GM18498 (cell line): Measurements from ENCODE around the gene TRIO.

Source experiments
- ATAC-seq: cut with Tn5 transposase; IDR thresholded peaks from one replicate; pipeline ENCODE4 v1.9.1; 2021; ENCODE audit warnings: mild to moderate bottlenecking, moderate library complexity; ENCODE audit not compliant: unreplicated experiment

TRIO gene

DNA sequence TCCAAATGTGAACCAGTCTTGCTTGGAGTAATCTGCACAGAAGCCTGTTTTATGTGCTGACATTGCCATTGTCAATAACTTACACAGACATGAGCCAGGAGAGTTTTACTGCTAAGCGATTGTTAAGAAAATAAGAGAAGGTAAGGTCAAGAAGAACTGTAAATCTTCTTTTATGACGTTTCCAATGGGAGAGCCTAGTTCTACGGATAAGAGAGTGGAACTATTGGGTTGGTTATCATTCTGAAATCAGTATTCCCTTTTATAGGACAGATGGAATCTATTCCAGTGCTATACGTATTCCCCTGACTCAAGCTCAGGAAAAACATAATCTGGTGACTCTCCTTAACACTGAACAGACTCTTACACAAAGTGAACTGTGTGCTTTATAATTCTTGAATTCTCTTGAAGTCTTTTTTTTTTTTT, 300.5 kb downstream of the TRIO start:
- no peak for ATAC-seq

DNA sequence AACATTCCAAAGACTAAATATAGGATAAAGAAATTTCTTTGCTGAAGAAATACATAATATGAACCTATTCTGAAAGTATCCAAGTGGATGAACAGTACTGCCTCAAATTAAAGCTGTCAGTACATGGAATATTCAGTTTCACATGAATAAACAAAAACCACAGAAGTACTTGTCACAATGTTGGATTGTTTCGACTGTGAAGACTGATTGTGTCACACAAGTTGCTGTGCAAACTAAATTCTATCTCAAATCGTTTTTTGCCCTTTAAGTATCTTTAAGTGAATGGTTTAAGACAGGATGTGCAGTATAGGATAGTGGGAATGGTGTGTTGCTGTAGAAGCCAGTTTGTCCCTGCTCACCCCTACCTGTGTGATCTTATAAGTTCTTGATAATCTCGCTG, 301.0 kb downstream of the TRIO start:
- no peak for ATAC-seq

DNA sequence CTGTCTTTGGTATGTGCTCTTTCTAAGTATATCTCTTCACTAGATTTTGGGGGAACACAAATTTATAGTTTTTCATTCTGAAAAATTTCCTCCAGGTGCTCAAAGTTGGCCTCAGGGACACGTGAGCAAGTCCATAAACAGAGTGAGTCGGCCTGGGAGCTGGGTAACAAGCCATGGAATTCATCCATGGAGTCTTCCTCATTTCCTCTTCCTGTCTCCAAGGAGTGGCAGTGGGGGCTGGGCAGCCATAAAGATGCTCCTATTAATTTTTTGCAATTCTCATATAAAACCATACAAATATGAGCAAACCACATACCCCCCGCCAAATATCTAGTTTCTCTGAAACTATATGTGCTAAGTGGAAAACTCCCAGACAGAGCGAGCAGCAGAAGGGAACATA, 301.9 kb downstream of the TRIO start:
- no peak for ATAC-seq

DNA sequence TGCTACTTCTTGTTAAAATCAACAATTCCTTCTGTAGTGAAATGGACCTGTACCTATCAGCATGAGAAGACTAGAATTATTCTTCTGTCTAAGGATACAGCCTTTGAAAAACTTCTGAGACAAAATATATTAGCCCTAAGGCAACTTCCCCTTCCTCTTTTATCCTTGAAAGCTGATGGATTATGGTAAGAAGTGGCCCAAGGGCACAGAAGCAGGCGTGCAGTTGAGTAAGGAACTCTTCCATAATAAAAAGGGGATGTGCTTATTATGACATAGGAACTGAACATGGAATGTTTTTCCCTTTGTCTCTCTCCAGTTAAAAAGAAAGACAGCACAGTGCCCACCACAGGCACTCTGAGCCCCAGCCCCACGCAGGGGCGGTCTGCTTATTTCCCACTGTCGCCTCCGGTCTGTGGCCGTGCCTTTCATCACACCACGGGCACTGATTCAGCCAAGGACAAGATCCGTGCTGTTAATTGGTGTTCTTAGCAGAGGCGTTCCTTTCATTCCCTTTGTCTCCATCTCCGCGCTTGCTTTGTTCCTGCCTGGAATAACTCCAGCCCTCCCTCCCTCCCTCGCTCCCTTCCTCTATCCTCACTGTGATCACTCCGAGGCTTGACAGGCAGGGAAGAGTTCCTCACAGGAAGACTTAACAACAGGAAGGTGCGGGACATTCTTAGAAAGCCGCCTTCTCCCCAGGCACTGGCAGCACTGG, 302.6 kb downstream of the TRIO start:
- no peak for ATAC-seq

DNA sequence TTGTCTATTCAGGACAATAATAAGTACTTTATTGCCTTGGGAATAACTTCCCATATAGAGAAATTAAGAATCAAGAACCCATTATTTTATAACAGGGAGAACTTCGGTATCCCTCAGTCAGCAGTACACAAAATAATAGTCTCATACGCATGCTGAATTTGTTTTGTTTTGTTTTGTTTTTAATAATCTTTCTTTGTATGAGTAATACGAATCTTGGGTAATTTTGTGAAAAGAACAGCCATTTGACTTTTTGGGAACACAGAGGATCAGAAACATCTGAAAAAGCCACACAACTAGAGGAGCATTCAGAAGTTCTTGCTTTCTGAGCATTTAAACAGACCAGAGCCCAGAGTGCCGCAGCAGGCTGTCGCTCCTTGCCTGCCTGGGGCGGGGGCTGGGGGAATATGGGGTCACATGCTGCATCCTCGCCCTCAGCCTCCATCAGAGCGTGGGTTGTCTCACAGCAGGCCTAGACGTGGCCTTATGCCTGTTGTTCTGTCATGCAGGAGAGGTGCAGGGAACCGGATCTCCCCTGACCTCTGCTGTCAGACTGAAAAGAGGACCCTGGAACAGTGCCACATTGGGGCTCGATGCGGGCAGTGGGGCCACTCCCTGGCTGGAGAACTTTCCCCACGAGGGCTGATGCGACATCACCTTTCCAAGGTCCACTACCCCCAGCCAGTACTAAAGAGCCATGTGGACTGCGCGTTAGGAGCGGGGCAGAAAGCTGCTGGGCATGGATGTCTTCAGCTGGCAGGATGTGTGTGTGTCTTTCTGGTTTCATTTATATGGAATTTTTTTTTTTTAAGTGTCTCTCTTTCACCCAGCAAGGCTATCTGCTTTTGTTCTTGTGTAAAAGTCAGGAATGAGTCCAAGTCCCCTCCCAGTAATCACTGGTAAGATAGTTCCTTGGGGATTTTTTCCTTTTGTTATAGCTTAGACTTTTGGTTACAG, 305.1 kb downstream of the TRIO start:
- no peak for ATAC-seq

DNA sequence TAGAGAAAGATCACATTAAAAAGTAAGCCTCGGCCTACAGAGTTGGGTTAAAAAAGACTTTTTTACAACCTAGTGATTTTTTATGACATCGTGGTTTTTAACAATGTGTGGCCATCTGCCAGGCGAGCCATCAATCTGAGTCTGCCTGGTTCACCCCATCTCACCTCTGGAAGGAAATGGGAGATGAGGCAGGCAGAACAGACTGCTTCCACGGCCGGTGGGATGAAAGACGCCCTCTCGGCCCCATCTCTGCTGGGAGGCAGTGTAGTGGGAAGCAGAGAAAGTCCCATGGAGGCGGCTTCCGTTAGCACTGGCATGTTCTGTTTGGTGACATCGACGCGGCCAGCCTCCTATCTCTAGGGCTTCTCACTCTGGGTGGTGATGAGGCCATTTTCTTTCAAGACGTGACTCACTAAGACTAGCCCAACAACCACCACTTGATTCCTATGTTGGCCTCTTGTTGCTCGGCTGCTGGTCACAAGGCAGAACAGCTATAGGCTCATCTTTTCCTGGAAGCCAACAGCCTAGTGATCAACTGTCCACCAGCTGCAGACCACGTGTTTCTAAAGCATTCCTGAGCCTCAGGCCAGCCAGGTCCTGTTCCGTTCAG, 306.0 kb downstream of the TRIO start:
- no peak for ATAC-seq

DNA sequence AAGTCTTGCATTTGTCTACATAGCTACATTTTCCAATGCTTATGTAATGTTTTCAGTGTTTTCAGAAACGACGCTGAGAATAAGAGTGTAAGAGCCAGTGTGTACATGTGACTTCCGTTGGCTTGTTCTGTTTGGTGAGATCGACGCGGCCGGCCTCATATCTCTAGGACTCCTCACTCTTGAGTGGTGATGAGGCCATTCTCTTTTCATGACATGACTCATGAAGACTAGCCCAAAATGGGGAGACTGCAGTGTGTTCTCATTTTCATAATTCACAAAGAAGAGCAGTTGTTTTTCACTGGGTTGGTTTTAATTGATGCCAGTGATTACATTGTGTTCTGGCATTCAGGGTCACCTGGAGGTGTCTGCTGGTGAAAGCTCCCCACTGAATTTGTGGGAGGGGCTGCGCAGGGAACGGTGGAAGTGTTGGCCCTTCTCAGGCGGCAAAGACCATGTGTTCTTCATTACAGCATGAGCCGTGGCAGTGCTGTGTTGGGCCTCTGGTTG, 306.9 kb downstream of the TRIO start:
- no peak for ATAC-seq

DNA sequence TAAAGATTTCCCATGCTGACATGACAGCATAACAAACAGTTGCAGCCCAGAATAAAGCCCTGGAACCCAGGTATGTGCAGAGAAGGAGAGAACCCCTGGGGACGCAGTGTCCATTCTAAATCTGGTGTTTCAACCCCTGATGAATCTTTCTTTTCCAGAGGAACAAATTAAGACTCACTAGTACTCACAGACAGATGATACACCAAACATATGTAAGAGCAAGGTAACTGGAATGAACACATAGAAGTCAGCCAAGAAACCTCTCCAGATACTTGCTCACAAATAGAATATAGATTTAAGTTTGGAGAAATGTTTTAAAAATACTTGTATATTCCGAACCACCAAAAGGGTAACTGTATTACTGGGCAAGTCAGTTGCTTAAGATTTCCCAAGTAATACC, 307.6 kb downstream of the TRIO start:
- ATAC-seq: no peak

DNA sequence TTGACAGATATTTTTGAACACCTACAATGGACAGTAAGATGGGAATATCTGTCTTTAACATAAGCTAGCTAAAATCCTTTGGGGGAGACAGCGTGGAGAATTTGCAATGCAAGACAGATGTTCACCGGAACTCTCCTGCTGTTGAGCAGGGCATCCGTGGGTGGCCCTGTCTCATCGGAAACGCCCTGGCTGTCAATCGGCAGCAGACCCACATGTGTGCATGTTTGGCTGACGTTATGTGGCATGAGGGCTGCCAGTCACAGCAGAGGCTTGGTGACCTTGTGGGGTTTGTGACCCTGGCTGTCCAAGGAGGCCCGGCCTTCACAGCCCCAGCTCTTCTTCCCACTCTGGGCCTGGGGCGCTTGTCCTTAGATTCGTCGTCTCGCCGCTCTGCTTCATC, 308.7 kb downstream of the TRIO start:
- no peak for ATAC-seq

DNA sequence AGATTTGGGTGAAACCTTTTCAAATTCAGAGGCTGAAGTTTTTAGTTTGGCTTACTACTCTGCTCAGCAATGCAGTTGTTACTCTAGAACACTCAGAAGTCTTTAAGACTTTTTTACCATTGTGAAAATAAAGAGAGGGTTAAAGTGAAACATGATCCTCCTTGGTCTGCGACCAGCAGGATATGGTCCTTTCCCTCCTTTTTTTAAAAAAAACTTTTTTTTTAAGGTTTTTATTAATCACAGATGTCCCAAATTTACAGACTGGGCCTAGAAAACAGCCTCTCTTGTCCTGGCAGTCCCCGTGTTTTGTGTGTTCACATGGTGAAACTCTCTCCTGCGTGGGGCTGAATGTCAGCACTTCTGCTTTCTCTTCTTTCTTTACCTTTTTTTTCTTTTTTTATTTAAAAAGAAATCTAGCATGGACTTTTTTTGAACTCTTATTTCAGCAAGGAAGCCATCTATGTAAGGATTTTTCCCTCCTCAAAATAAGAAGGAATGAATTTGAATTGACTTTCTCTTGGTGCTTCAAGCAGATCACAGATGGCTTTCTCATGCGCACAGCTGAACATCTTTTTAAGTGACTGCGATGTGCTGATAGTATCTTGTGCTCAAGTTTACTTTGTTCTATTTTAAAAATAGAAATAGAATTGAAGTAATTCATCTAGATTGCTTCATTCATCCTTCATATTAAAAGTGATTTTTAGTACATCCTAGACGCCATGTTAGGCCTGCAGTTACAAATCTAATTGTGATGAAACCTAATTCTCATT, 309.7 kb downstream of the TRIO start:
- ATAC-seq: no peak

DNA sequence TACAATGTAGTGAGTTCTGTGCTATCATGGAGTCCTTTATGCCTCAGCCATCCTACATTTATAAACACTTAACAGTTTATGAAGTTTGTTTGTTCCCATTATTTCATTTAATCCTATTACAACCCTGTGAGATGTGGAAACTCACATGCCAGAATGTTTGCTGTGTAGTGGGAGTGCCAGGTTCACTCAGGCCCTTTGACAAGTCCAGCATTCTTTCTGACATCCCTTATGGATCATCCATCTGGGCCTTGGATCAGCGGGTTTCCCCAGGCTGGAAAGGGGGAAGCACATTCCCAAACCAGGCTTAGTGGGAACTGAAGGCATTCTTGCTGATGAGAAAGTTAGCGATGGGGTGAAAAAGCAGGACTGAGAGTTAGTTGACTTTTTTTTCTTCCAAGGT, 310.3 kb downstream of the TRIO start:
- no peak for ATAC-seq

DNA sequence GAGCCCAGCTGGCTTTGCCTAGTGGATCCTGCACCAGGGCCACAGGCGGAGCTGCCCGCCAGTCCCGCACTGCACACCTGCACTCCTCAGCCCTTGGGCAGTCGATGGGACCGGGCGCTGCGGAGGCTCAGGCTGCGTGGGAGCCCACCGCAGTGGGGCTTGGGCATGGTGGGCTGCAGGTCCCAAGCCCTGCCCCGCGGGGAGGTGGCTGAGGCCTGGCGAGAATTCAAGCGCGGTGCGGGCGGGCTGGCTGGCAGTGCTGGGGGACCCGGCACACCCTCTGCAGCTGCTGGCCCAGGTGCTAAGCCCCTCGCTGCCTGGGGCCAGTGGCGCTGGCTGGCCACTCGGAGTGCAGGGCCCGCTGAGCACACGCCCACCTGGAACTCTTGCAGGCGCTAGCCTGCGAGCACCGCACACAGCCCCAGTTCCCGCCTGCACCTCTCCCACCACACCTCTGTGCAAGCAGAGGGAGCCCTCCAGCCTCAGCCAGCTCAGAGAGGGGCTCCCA, 312.7 kb downstream of the TRIO start:
- ATAC-seq: no peak

DNA sequence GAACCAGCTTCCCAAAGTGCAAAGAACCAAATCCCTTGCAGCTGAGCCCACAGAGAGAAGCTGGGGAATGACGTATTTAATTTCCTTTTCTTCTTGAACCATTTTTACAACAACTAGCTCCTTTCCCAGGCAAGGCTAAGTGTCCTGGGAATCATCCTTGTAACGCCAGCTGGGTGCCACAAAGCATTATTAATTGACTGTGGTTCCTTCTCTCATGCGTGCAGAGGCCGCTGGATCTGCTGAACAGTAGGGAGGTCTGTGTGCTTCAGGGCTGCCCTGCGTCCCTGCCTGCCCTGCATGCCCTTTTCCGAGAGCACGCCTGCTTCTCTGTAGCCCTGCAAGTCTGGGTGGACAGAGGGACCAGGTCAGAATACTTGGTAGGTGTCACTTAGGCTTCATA, 314.3 kb downstream of the TRIO start:
- ATAC-seq: no peak

DNA sequence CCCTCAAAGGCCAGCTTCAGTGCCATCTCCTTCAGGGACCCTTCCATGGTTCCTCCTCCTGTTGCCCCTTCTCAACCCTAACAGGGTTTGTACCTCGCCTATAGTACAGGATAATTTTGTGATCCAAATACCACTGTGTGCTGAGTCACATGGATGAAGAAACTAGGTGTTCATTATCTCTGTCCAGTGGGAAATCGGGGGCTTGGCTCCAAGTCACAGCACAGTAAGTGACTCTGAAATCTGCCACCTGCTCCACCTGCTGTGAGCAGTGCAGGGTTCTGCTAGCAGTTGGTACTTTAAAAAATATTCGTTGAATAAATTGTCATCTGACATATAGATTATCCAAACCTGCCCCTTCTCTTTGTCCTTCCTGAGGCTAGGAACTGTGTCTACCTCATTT, 315.3 kb downstream of the TRIO start:
- ATAC-seq: no peak

DNA sequence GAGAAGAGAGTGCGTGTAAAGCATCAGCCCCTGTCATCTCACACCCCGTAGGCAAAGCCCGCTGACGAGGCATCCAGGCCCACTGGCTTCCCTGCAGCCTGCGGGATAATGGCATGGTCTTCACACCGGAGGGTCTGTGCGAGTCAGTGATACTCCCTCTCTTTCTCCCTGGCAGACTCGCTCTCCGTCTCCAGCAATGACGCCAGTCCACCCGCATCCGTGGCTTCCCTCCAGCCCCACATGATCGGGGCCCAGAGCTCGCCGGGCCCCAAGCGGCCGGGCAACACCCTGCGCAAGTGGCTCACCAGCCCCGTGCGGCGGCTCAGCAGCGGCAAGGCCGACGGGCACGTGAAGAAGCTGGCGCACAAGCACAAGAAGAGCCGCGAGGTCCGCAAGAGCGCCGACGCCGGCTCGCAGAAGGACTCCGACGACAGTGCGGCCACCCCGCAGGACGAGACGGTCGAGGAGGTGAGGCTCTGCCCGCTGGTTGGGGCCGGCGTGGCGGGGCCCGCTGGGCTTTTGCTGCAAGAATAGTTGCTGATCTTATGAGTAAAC, 317.8 kb downstream of the TRIO start:
- no peak for ATAC-seq

DNA sequence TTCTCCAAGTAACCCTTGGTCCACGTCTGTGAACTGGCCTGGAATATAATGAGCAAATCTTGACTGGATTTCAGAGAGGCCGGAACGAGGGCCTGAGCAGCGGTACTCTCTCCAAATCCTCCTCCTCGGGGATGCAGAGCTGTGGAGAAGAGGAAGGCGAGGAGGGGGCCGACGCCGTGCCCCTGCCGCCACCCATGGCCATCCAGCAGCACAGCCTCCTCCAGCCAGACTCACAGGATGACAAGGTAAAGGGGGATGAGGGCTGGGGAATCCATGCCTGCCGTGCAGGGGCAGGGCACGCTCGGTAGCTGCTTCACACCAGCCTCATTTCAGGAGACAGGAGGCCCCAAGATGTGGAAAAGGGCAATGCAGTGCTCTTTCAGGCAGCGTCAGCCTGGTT, 319.5 kb downstream of the TRIO start:
- ATAC-seq: no peak

DNA sequence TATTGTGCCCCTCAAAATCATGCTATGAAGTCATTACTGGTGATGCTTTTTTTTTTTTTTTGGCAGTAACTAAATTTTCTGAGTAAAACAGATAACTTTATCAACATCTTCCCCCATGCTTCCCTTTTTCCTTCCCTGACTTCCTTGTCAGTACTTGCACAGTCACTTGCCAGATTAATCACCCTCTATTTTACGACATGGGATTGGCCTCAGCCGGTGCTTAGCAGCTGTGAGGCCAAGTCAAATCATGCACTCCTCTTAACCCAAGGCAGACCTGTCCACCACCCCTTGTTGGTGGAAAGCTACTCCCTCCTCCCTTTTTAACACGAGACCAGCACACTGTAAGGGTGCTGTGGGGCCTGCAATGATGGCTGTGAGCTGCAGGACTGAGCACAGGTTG, 320.5 kb downstream of the TRIO start:
- ATAC-seq: no peak

DNA sequence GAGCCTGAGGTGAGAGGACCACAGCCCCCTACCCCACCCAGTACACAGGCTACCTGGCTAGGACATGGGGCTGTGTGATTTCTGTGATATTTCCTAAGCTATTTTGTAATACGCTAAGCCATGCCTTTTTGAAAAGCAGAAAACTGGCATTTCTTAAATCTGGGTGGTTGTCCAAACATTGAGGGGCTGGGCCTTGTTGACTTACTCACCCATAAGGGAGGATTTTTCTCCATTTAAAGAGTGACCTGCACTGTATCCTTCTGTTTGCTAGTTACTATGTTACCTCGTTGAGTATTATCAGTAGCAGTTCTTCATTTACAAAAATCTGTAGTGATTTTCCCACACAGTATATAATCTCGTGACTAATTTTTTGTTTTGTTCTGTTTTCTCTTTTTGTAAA, 321.0 kb downstream of the TRIO start:
- no peak for ATAC-seq

DNA sequence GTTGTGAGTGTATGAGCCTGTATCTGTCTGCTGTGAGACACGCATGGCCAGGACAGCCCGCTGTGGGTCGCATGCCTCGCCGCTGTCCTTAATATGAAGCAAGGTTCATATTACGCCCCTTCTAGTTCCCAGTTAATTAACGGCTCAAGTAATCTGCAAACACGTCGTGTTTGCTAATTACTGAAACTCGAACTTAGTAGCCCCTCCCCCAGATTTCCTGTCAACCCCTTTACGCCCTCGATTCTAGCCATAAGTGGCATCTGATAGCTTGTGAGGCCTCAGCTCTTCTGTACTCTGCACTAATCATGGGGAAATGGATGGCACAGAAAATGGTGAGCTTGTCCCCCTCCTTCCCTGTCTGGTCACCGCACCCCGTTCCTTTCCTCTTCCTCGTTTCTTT, 321.5 kb downstream of the TRIO start:
- no peak for ATAC-seq

DNA sequence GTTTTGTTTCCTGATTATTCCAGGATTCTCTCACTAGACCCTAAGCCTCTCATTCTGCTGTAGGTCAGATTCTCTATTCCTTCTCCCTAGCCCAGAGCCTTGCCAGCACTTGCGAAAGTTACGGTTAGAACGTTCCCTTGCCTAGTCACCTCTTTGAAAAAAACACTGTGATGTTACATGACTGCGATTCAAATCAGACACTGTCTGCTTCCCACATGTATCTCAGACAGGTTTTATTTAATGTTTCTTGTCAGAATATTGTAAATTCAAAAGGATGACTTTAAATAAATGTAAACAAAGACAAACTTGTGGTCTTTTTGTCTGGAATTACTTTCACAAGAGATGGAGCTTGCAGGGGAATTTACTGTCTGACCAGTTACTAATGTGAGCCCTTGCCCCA, 322.0 kb downstream of the TRIO start:
- no peak for ATAC-seq
